OCI-LY1 (cell line): ENCODE data around the gene RPL41.

Experiments used
- EZH2 ChIP-seq: fragments of 200-600 bp; sonication (generic), shearing (Covaris generic); IDR thresholded peaks from 2 replicates; pipeline ENCODE4 v1.8.0; 2017; ENCODE audit warnings: borderline replicate concordance, mixed run types, mild to moderate bottlenecking, antibody characterized with exemption, low read length, moderate library complexity, mixed read lengths
- TF ChIP-seq, protein P1 (sequence below): fragments of 200-600 bp; sonication (generic), shearing (Covaris generic); IDR thresholded peaks from 2 replicates; pipeline ENCODE4 v1.5.1; 2017; ENCODE audit warnings: mild to moderate bottlenecking, antibody characterized with exemption, low read length, moderate library complexity, mixed read lengths

- TF ChIP-seq, protein P1, sequence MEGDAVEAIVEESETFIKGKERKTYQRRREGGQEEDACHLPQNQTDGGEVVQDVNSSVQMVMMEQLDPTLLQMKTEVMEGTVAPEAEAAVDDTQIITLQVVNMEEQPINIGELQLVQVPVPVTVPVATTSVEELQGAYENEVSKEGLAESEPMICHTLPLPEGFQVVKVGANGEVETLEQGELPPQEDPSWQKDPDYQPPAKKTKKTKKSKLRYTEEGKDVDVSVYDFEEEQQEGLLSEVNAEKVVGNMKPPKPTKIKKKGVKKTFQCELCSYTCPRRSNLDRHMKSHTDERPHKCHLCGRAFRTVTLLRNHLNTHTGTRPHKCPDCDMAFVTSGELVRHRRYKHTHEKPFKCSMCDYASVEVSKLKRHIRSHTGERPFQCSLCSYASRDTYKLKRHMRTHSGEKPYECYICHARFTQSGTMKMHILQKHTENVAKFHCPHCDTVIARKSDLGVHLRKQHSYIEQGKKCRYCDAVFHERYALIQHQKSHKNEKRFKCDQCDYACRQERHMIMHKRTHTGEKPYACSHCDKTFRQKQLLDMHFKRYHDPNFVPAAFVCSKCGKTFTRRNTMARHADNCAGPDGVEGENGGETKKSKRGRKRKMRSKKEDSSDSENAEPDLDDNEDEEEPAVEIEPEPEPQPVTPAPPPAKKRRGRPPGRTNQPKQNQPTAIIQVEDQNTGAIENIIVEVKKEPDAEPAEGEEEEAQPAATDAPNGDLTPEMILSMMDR = no peak; the same call in 1 of the 2 replicates
- no peak for TF ChIP-seq EZH2
These were observed 43.2 kb downstream of the RPL41 start for GRCh38 chr12:56159482-56160192.
